H1 (cell line): Measurements from ENCODE around the gene ZDHHC8. TPM values are rescaled to one million over a fixed set of nuclear protein-coding genes. Genes with fewer than 3 reads are reported as not detected.

Experiments
- CTBP2 ChIP-seq: IDR thresholded peaks from 2 replicates; pipeline ENCODE4 v1.7.0; 2011; ENCODE audit warnings: borderline replicate concordance, mild to moderate bottlenecking, moderate library complexity, mixed read lengths, low read length; ENCODE audit not compliant: insufficient read depth, insufficient read length
- HDAC6 ChIP-seq: IDR thresholded peaks from one replicate; pipeline ENCODE4 v1.7.1; 2012; ENCODE audit warnings: low read depth, mild to moderate bottlenecking, inconsistent platforms, low read length, moderate library complexity
- KDM1A ChIP-seq: fragments of 200-600, 300-600 bp; sonication (generic); IDR thresholded peaks from 2 replicates; pipeline ENCODE4 v1.7.1; 2016; ENCODE audit warnings: mild to moderate bottlenecking, low read length, borderline replicate concordance
- MAFK ChIP-seq: IDR thresholded peaks from 2 replicates; pipeline ENCODE4 v1.6.1; 2012; ENCODE audit warnings: low read depth, mild to moderate bottlenecking, improper control_type of control experiment, low read length
- RNF2 ChIP-seq: fragments of 200-900, 300-1000 bp; sonication (generic); IDR thresholded peaks from 2 replicates; pipeline ENCODE4 v1.7.1; 2016; ENCODE audit warnings: borderline replicate concordance, low read depth, mild to moderate bottlenecking, antibody characterized with exemption, low read length; ENCODE audit not compliant: poor library complexity, severe bottlenecking; ENCODE audit errors: missing control alignments
- SP4 ChIP-seq: IDR thresholded peaks from 2 replicates; pipeline ENCODE4 v1.6.1; 2012; ENCODE audit warnings: low read length, inconsistent platforms
- SUZ12 ChIP-seq: fragments of 200-600 bp; sonication (generic); IDR thresholded peaks from 2 replicates; pipeline ENCODE4 v1.6.1; 2012; ENCODE audit warnings: mild to moderate bottlenecking, inconsistent platforms, low read length, moderate library complexity, mixed read lengths
- polyA plus RNA-seq, 7 experiments: library from polyadenylated mRNA; depleted of rRNA in 3 of 7; stranded (reverse) in 5 of 7; unstranded in 2 of 7; fragments of >200 nt in 5 of 7; fragments of 200-250 nt in 2 of 7; gene quantifications; 1 replicate in 5 of 7; 2 replicates in 1 of 7; 4 replicates in 1 of 7; pipeline versions ENCODE4 v1.2.1 to v1.2.3, GENCODE V29; 2011 to 2013; ENCODE audit warnings: missing spikeins in 2 of 7, mixed read lengths in 2 of 7
- total RNA-seq: library from RNA; stranded (reverse); fragmentation: NEBNext Ultra II Directional; extraction: Animal tissue kit (Norgen Biotek cat#: 25700); gene quantifications from 2 replicates; pipeline ENCODE4 v1.2.1, GENCODE V29; 2021

The ZDHHC8 gene
- total and polyA plus RNA-seq, 2 of the 8 experiments (the other 6 are each of a cell fraction or from before 2014, with no cell fraction given): 18.6 to 65.6 TPM

- TF ChIP-seq HDAC6 (no peak), KDM1A (no peak), SUZ12 (no peak), CTBP2 (no peak), RNF2 (no peak), MAFK (no peak), SP4 (no peak)
- TF ChIP-seq, all 59 proteins: peak for 0
Observed at GRCh38 chr22:20187777-20188566, 56.4 kb downstream of the ZDHHC8 start (continued).
